ENCODE data around the gene EXOC2. TPM values are rescaled to one million over a fixed set of nuclear protein-coding genes. Genes with fewer than 3 reads are reported as not detected.

Gene EXOC2, protein sequence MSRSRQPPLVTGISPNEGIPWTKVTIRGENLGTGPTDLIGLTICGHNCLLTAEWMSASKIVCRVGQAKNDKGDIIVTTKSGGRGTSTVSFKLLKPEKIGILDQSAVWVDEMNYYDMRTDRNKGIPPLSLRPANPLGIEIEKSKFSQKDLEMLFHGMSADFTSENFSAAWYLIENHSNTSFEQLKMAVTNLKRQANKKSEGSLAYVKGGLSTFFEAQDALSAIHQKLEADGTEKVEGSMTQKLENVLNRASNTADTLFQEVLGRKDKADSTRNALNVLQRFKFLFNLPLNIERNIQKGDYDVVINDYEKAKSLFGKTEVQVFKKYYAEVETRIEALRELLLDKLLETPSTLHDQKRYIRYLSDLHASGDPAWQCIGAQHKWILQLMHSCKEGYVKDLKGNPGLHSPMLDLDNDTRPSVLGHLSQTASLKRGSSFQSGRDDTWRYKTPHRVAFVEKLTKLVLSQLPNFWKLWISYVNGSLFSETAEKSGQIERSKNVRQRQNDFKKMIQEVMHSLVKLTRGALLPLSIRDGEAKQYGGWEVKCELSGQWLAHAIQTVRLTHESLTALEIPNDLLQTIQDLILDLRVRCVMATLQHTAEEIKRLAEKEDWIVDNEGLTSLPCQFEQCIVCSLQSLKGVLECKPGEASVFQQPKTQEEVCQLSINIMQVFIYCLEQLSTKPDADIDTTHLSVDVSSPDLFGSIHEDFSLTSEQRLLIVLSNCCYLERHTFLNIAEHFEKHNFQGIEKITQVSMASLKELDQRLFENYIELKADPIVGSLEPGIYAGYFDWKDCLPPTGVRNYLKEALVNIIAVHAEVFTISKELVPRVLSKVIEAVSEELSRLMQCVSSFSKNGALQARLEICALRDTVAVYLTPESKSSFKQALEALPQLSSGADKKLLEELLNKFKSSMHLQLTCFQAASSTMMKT
- total RNA-seq: 10 to 100 TPM; 43.4 to 43.6 TPM

DNA sequence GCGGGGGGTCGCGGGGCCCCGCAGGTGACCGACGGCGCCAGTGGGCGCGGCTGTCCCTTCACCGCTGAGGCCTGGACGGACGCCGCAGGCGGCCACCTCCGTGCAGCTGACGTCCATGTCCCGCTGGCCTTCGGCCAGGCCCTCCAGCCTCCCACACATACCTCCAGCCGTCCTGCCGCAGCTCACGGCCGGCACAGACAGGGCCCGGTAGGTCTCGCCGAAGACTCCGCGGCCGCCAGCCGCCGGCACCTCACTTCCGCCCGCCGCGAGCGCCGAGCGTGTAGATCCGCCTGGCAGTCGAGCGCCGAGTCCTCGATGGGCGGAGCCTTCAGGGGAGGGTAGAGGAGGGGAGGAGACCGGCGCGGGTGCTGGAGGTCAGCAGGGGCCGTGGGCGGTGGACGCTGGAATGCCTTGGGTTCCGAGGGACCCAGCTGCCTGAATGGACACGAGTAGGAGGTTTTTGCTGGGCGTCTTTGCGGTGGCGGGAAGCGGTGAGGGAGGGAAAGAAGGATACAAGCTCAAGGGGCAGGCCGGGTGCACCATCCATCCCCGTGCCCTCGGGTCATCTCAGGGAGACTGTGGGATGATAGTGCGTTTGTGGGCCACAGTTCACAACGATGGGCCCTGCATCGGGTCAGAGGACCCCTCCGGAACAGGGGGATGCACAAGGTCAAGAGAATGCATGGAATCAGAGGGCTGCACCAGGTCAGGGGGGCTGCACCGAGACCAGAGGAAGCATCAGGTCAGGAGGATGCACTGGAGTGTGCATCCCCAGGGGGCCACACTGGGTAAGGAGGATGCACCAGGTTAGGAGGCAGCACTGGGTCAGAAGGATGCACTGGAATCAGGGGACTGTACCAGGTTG lies at the start of gene EXOC2:
Gene EXOC2 (minus strand): TSS at position 282 of the 865 bp plus-strand sequence. CDS start 55,321 bp downstream, outside the sequence.
- POLR2A ChIA-PET: interaction anchor here (0.6 to 1.0 kb wide), 3 partner anchors 11 to 270 kb away, joined by 4 to 6 read pairs (median 5); no protein-coding TSS in a partner anchor

DNA sequence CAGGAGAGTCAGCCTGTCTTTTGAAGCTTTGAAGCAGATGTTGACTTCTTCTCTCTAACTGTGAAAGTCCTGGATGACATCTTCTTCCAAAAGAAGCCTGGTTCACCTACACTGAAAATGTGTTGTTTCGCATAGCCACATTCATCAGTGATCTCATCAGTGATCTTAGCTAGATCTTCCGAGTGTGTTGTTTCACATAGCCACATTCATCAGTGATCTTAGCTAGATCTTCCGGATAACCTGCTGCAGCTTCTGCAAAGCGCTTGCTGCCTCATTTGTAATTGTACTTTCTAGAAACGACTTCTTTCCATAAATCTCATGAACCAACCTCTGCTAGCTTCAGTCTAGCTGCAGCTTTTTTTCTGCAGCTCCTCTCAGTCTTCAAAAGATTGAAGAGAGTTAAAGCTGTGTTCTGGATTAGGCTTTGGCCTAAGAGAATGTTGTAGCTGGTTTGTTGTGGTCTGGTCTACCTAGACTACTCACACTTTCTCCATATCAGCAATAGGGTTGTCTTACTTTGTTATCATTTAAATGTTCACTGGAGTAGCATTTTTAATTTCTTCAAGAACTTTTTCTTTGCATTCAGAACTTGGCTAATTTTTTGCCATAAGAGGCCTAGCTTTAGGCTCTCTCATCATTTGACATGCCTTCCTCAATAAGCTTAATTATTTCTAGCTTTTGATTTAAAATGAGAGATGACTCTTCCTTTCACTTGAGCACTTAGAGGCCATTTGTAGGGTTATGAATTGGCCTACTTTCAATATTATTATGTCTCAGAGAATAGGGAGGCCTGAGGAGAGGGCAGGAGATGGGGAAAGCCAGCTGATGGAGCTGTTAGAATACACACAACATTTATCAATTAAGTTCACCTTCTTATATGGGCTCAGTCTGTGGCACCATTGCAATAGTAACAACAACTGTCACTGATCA lies 48.7 kb upstream of the EXOC2 start:
- POLR2A ChIA-PET: no interaction called here
- CTCF ChIA-PET: interaction anchor here (0.6 to 1.6 kb wide), 2 partner anchors 20 to 46 kb away, joined by 3 to 6 read pairs; no protein-coding TSS in a partner anchor

More for the DNA sequence above, at the start of gene EXOC2:
- CTCF ChIA-PET: interaction anchor here (0.6 to 1.2 kb wide), 4 partner anchors 22 to 108 kb away, joined by 3 read pairs; no protein-coding TSS in a partner anchor

DNA sequence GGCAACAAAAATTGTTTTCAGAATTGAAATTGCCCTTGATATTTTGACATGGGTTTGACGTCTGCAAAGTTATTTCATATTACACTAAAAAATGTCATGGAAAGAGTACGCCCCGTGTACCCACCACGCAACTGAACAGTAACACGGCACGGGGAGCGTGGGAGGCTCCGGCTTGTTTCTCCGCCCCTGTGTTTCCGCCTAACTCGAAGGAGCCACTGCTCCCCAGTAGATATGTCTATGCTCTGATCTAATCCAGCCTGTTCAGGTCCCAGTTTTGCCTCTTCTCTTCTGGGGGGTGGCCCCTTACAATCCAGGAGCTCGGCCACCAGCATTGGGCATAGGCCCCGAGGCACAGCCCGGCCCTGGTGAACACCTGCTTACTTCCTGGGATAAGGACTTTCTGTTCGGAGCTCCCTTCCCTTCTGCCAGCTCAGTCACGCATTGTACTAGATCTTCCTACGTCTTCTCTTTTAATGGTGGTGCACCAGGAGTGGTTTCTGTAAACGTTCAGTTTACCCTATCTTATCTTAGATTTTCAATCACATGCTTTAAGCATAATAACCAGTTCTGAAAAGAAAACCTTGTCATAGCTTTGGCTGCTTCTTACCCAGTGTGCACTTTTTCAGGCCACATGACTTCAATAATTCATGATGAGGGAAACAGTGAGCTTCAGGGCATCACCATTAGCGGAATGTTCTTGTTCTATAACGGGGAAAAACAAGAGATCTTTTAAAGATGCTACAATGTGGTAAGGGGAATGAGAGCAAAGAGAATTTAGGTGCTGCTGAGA lies 43.9 kb upstream of the EXOC2 start:
- POLR2A ChIA-PET: no interaction called here
- CTCF ChIA-PET: interaction anchor here (1.2 kb wide), 1 partner anchor 15 kb away, joined by 4 read pairs; no protein-coding TSS in a partner anchor

DNA sequence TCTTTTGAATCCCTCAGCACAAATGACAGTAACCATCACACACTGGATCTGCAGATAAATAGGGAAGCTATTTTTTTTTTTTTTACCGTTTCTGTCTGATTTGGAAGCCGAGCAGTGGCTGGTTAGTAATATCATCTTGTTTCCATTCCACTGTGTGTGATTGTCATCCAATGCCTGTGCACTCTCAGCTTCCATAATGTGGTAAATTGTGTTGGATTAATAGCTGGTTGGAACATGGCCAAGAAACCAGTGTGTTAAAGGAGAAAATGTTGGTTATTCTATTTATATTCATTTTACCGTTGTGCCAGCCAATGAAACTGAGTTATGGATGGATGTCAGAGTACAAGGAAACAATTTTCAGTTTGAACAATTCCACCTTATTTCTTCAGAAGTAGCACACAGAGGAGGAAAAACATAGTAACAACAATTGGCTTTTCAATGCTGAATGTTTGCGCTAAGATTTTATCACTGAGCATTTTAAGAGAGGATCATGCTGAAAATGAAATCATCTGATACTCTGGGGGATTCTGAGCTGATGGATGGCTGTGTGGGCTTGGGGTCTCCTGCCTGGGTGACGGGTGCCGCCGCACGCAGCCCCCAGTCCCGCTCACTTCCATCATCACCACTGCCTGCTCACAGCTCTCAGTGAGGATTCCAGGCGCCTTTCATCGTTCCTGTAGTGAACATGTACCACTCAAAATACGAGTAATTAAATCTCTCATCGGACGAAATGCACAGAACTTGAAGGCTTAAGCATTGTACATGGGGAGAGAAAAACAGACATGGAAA lies 40.7 kb upstream of the EXOC2 start:
- CTCF ChIA-PET: no interaction called here

DNA sequence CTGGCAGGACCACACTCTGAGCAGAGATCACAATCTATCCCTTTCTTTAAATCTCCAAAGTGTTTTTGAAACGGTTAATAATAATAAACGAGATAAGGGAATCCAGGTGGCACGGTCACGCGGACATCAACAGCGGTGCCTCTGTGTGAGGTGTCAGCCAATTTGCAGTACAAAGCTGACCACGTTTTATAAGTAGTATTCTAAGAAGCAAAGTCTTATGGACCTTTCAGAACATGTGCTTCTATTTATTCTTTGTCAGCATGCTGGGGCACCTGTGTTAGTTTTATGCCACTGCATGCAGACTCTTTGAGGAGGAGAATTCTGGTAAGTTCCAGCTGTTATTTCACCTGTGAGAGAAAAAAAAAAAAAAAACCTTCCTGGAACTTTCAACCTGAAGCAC lies 39.0 kb upstream of the EXOC2 start:
- POLR2A ChIA-PET: interaction anchor here (0.6 kb wide), 1 partner anchor 21 kb away, joined by 4 read pairs; no protein-coding TSS in a partner anchor
- CTCF ChIA-PET: no interaction called here

More for the DNA sequence above, 40.7 kb upstream of the EXOC2 start:
- POLR2A ChIA-PET: no interaction called here

DNA sequence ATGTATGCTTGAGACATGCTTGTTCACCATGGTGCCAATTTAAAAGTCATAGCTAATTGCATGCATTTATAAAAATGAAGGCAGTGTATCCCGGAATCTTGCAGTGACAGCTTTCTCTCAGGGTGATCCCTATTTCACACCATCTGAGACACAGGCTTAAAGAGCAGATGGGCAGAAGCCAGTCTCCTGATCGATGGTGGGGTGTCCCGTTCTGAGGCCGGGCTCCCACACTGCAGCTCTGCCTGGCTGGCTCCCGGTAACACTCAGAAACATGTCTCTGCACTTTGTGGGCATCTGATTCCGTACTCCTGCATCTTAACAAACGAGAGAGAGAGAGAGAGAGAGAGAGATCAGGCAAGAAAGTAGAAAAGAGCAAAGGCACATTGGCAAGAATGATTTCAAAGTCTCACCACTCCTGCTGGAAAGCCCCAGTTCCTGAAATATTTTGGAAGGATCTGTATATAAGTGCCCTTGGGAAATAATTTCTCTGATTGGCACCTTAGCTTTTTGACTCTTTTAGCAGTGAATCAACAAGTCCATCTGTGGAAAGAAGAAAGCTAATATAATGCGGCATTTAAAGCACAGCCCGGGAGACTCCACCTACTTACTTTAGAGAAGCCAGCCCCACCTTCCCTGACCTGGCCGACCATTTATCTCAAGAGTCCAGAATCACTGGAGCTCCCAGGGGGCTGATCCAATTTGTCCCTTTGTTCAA lies 36.8 kb upstream of the EXOC2 start:
- ChIA-PET CTCF (no interaction called here), POLR2A (no interaction called here)

DNA sequence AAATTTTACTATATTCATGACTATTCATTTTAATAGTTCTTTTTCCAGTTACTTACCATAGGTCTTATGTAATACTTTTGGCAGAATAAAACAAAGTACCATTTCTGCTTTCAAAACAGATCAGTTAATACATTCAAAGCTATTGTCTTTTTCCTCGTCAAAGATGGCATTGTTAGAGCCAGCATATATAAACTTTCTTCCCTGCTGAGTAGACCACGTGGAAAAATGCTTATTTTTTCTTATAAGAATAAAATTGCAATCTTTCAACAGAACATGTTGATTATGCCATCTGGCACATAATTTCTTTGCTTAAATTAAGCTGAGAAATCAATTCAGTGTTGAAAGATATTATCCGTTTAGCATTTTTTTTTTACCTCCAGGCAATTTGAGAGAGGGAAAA lies 34.9 kb upstream of the EXOC2 start:
- POLR2A ChIA-PET: no interaction called here
- CTCF ChIA-PET: interaction anchor here (1.0 kb wide), 1 partner anchor 10 kb away, joined by 3 read pairs; no protein-coding TSS in a partner anchor

DNA sequence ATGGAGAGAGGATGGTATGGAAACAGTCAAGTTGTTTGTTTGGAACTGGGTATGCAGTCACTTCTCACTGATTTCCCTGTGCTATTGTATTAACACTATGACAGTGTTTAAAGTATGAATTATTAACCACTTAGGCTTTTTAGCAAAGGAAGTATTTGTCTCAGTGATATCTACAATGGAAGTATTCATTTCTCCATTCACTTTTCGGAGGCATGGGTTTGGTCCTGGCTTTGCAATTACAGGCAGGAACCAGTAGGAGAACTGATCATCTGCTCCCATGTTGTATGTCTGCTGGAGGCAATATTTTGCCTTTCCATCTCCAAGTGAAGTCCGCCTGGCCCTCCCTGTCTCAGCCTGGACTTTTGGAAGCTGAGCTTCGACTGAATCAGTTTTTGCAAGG lies 30.6 kb upstream of the EXOC2 start:
- CTCF ChIA-PET: no interaction called here
- POLR2A ChIA-PET: no interaction called here

DNA sequence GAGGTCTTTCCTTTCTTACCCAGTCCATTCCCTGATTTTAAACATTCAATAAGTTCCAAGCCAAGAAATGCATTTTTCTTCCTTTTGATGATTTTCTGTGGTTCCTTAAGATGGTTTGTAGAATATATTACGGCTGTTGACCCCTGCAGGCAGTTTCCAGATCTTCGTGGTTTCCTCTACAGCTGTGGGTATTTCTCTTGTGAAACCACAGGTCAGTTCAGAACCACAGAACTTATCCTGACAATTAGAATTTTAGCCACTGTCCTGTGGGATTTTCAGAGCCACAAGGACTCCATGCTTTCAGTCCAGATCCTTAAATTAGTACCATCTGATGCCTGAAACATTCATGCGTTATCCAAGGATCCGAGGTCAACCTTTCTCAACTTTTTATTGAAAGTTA lies 29.7 kb upstream of the EXOC2 start:
- ChIA-PET CTCF (interaction anchor here (0.6 to 2.1 kb wide), 14 partner anchors 11 to 1209 kb away, joined by 3 to 10 read pairs (median 3); no protein-coding TSS in a partner anchor), POLR2A (no interaction called here)

DNA sequence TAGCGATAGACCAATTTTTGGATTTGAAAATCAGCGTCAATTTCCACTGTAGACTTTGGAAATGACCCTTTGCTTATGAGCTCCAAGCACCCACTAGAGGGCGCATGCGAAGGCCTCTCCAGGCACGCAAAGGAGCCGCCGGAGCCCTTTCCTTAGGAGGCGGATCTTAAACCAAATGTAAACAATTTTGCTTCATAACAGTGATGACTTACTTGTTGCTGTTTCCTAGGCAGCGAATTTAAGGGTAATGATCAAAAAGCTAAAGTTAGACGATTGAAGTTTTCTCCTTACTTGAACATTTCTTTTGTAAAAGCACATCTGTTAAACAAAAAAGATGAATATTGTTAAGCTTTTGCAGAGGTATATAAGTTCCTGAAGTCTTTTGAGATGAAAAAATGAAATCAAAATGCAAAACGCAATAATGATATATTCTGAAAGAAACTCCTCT lies 29.2 kb upstream of the EXOC2 start:
- CTCF ChIA-PET: interaction anchor here (0.6 to 2.1 kb wide), 17 partner anchors 11 to 675 kb away, joined by 3 to 10 read pairs (median 3); no protein-coding TSS in a partner anchor
- POLR2A ChIA-PET: no interaction called here

DNA sequence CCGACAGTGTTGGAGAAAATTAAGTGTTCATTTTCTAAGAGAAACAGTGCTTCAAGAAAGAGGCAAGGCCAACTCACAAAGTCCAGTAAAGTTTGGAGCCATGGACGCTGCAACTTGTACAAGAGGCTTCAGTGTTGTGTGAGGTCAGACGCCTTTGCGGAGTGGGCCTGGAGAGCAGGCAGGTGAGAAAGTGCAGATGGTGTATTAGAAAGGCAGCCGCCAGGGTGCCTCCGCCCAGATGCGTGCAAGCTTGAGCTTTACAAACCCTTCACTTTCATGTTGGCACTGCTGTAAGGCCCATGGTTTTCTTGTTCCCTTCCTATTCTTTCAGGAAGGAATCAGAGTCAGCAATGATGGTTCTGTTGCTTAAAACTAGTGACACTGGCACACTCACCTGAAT lies 25.4 kb upstream of the EXOC2 start:
- POLR2A ChIA-PET: no interaction called here
- CTCF ChIA-PET: interaction anchor here (0.8 kb wide), 1 partner anchor 9 kb away, joined by 3 read pairs; no protein-coding TSS in a partner anchor

DNA sequence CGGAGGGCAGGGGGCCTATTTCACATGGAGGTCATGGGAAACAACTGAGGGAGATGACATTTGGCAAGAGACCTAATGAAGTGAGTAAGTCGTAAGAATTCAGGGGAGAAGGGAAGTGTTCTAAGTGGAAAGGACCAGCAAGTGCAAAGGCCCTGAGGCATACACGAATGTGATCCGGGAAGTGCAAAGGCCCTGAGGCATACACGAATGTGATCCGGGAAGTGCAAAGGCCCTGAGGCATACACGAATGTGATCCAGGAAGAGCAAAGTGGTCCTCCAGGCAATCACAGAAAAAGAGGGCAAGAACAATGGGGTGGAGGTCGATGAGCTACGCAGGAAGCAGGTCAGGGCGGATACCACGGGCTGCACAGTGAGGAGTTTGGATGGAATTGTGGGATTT lies 24.2 kb upstream of the EXOC2 start:
- CTCF ChIA-PET: no interaction called here

DNA sequence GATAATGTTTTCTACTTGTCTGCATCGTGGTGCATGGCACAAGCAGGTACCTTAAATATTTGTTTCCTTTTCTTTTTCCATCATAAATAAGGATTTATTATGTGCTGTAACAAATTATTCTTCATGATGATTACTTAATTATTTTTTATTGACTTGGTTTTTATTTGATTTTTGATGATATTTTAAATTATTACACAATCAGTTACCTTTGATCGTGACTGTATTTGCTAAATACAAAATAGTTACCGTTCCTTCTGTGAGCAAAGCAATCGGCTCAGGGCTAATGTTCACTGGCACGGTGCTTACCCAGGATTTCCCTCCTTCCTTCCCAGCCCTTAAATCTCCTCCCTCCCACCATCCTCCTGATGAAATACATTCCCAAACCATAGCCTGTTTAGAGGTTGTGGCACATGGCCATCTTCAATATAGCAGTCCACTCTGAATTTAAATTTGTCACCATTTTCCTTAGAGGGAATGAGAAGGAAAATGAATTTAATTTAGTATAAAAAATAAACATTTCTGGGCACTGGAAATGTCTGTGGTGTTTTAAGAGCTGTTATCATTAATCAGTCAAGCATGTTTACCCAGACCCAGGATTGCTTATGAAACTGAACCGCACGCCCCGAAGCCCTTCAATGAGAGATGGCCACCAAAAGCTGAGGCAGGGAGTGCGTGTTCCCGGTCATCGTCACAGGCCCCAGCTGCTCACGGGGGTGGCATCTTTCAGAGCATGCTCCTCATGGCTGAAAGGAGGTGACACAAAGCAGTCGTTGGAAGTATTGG lies 23.0 kb upstream of the EXOC2 start:
- CTCF ChIA-PET: interaction anchor here (1.1 kb wide), 1 partner anchor 23 kb away, joined by 3 read pairs; the partner anchor contains the start of gene EXOC2

More for the DNA sequence above, 24.2 kb upstream of the EXOC2 start:
- POLR2A ChIA-PET: no interaction called here

DNA sequence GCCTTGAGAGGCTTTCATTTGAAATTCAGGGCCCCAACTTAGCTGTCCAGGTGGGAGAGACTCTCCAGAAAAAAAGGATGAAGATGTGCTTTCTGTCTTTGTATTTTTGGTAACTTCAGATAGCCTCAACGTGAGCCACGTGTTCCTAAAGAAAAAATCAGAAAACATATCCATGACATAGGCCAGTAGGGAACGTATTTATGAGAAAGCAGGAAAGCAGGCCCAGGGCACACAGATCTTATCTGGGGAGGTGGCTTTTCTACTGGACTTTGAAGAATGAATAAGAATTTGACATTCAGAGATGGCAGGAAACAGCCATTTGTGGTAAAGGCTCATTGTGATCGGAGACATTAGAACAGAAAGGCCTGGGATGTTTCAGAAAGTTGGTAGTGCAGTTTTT lies 21.2 kb upstream of the EXOC2 start:
- CTCF ChIA-PET: no interaction called here
- POLR2A ChIA-PET: no interaction called here

More for the DNA sequence above, 23.0 kb upstream of the EXOC2 start:
- POLR2A ChIA-PET: no interaction called here

DNA sequence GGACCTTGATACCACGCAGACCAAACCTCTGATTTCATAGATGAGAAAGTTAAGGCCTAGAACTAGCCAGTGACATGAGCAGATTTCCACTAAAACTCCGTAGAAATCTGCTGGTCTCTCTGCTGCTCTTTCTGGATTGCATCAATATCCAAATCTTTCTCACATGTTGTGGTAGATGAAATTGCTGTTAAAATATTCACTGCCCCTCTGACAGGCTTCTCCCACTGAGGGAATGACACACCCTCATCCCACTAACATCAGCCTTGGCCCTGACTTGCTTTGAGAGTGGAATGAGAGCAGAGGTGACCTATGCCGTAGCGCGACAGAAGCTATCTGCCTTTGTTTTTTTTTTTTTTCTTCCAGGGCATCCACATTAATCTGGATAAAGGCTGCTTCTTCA lies 20.4 kb upstream of the EXOC2 start:
- CTCF ChIA-PET: no interaction called here
- POLR2A ChIA-PET: no interaction called here
